GM12872 (cell line): ENCODE data around the gene COG3.

Experiments
- CTCF ChIP-seq: IDR thresholded peaks from 3 replicates; pipeline ENCODE4 v1.5.1; 2011; ENCODE audit warnings: low read depth, mild to moderate bottlenecking, low read length, moderate library complexity; ENCODE audit not compliant: insufficient read depth

COG3 gene

GRCh38 chr13:45496942-45497341, 32.2 kb downstream of the COG3 start:
- no peak for TF ChIP-seq CTCF

GRCh38 chr13:45500492-45501174, 35.9 kb downstream of the COG3 start:
- no peak for TF ChIP-seq CTCF

DNA sequence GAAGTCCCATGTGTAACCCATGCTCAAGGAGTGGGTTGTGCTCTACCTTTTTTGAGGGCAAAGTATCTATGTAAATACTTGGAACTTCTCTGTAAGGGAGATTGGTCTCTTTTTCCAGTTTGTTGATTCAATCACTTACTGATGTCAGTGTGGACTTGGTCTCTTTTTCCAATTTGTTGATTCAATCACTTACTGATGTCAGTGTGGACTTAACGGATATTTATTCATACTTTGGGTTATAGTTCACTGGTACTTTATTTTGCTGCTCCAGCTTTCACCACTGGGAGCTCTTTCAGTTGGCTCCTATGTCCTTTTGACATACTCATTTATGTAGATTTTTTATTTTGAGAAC, 36.4 kb downstream of the COG3 start:
- no peak for TF ChIP-seq CTCF

- no peak for TF ChIP-seq CTCF
These were observed 38.9 kb downstream of the COG3 start for GRCh38 chr13:45503658-45504057.

GRCh38 chr13:45506811-45507210, 42.1 kb downstream of the COG3 start:
- TF ChIP-seq CTCF: no peak

DNA sequence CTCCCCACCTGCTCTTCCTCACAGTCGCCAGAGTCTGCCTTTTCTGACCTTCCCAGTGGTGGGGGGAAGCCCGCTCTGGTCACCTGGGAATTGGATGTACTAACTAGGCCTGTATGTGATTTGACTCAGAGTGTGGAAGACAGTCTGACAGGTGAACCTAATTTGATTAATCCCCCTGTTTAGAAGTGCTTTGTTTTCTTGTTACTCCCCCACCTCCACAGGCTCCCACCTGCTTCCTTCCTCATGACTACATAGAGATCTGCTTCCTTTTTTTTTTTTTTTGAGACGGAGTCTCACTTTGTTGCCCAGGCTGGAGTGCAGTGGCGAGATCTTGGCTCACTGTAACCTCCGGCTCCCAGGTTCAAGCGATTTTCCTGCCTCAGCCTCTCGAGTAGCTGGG, 44.0 kb downstream of the COG3 start:
- TF ChIP-seq CTCF: no peak

- no peak for TF ChIP-seq CTCF
These were observed 45.9 kb downstream of the COG3 start for GRCh38 chr13:45510672-45511071.
